ENCODE results near the gene ZNF555.
"Not testable (repeated sequence)": the region's sequence is repeated elsewhere in the genome, so short reads cannot be mapped to it uniquely, and the experiment has no call there.

The ZNF555 gene

DNA sequence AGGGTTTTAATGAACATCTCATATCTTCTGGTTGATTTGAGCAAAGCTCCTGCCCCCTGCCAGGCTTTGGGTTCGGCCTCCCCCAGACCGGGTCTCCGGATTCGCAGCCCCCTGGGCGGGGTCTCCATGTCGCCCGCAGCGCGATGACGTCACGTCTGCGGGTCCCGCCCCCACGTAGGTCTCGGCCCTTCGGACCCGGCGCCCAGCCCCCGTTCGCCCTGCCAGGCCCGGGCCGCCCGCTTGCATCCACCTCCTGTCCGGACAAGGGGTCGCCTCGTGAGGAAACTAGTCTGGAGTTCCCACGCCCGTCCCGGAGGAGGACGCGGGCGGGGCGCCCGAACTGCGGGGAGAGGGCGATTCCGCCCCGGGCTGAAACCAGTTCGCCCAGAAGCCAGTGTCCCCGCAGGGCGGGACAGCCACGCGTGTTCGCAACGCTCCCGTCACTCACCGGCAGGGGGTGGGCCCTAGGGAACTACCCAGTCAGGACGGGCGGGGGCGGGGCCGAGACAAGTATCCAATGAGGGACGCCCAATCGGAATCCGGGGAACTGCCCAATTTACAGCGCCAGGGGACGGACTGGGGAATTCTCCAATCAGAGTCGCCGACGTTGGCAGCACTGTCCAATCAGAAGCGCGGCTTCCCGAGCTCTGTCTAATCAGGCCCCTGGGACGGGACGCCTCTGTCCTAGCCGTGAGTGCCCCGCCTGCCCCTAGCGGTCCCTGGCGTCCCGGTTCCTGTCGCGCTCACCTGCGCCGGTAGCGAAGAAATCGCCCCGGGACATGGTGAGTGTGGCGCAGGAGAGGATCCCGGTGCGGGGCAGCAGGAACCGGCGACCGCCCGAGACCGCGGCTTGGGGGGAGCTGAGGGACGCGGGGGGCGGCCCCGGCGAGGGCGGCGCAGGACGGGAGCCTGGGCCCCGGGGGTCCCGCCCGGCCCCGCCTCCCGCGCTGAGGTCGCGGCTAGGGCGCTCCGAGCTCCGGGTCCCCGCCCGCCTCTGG is at the start of gene ZNF555:
ZNF555 (plus strand) TSS at position 682 of the 998 bp plus-strand sequence; CDS start at position 780, 98 bp downstream.
- peak; percentile 91 for DNase-seq

DNA sequence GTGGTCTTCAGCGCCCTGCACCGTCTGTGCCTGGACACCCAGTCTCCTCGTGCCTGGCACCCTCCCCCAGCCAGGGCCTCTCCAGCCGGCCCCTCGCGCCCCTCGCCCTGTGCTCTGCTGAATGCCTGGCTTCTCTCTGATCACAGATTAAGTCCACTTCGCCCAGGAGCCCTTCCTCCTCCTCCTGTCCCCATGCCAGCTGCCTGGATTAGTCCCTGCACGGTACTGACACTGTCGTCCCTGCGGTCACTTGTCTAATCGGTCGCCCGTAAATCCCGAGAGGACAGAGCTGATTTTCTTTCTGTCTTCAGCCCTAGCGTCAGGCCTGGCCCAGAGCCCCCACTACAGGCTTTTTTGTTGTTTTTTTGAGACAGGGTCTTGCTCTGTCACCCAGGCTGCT is 49.4 kb upstream of the ZNF555 start:
- DNase-seq: no peak

DNA sequence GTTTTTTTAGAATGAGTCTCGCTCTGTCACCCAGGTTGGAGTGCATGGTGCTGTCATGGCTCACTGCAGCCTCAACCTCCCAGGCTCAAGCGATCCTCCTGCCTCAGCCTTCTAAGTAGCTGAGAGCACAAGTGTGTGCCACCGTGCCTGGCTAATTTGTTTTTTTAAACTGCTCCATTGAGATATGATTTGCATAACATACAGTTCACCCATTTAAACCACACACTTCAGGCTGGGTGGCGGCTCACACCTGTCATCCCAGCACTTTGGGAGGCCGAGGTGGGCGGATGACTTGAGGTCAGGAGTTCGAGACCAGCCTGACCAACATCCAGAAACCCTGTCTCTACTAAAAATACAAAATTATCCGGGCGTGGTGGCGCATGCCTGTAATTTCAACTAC is 48.6 kb upstream of the ZNF555 start:
- DNase-seq: not testable (repeated sequence)

DNA sequence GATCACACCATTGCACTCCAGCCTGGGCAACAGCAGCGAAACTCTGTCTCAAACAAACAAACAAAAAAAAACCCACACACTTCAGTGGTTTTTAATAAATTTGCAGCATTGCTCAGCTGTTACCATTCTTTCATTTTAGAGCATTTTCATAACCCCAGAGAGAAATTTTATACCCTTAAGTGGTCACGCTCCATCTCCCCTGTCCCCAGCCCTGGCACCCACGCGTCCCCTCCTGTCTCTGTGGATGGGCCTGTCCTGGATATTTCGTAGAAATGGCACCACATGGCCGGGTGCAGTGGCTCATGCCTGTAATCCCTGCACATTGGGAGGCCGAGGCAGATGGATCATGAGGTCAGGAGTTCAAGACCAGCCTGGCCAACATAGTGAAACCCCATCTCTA is 48.1 kb upstream of the ZNF555 start:
- no peak for DNase-seq

DNA sequence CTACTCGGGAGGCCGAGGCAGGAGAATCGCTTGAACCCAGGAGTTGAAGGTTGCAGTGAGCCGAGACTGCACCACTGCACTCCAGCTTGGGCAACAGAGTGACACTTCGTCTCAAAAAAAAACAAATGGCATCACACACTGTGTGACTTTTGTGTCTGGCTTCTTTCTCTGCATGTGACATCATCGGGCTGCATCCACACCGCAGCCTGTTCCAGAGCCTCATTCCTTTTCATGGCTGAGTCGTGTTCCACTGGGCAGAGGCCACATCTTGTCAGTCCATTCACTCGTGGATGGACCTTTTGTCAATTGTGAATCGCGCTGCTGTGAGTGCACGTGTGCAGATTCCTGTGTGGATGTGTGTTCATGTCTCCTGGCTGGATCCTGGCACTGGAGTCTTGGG is 47.7 kb upstream of the ZNF555 start:
- no peak for DNase-seq

DNA sequence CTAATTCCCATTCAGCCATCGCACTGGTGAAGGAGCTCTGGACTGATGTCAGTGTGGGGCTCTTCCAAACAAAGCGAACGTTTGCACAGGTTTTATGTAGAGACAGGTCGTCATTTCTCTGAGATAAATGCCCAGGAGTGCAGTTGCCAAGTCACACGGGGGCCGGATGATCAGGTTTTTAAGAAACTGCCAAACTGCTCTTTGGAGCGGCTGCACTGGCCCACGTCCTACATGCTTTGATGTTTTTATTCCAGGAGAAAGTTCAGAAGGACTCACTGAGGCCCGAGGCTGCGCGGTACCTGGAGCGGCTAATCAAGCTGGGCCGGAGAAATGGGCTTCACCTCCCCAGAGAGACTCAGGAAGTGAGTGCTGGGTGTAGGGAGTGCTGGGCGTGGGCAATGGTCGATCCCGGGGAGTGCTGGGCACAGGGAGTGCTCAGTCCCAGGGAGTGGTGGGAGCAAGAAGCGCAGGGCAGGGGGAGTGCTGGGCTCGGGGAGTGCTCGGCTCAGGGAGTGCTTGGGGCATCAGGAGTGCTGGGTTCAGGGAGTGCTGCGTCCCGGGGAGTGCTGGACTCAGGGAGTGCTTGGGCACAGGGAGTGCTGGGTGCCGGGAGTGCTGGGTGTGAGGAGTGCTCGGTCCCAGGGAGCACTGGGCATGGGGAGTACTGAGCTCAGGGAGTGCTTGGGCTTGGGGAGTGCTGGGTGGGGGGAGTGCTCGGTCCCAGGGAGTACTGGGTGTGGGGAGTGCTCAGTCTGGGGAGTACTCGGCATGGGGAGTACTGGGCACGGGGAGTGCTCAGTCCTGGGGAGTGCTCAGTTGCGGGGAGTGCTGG is 45.2 kb upstream of the ZNF555 start:
- DNase-seq: no peak

DNA sequence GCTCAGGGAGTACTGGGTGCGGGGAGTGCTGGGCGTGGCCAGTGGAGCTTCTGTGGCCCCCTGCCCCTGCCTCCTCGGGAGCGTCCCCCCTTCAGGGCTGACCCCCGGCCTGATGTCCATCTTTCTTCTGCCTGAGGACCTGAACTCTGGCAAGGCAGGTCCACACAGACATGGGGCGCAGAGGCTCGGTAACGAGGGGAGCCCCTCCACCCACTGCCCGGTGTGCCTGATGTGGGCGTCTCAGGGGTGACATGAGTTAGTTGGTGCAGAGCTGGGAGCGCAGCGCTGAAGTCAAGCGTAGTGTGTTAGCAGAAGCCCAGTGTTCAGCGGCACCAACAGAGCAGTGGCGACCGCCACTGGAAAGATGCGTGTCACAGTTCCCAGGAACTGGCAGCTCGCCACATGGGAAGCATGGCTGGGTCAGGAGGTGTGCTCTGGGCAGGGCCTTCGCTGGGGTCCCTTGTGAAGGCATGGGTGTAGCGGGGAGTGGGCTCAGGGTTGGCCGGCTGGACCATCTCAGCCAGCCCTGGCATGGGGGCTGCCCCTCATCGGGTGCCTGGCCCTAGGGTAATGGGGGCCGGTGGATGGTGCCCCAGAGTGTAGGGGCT is 44.5 kb upstream of the ZNF555 start:
- DNase-seq: no peak

DNA sequence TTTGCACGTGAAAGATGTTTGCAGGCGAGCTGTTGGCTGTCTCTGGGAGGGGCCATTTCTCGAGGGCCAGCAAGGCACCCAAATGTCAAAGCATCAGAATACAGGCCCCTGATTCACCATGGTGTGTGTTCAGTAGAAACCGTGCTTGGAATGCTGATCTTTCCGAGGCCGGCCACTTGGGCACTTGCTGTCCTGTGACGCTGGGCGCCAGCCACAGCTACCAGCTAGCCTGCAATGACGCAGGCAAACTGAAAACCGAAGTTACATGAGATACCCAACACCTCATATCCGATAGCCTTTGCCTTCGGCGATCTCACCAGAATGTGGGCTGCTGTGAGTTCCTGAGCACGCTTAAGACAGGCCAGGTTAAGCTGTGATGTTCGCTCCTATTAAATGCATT is 44.0 kb upstream of the ZNF555 start:
- no peak for DNase-seq

DNA sequence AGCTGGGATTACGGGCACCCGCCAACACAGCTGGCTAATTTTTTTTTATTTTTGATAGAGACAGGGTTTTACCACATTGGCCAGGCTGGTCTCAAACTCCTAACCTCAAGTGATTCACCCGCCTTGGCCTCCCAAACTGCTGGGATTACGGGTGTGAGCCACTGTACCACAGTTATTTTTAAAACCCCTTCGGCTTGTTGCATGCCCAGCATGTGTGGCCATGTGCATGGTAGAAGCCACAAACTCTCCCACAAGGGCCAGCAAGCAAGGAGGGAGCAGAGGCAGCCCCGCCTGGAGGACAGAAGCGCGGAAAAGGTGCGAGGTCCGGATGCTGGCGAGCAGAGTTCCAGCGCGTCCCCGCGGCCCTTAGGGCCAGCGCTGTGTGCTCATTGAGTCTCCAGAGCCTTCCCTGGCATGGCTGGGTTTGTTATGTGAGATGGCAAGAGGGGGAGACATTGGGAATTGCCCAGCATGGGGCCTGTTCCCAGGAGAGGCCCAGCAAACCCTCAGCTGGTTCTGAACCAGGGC is 43.1 kb upstream of the ZNF555 start:
- no peak for DNase-seq

DNA sequence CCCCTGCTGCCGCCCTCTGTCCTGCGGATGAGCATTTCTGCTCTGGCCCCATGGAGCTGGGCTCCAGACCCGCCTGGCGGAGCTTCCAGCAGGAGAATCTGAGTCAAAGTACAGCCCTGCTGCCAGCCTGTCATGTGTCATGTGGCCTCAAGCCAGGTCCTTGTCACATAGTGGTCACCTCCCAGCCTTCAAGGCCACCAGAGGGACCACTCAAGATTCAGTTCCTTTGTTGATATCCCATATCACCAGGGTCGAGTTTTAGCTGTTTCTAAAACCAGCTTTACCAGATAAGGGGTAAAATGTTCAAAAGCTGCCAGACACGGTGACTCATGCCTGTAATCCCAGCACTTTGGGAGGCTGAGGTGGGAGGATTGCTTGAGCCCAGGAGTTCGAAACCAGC is 42.5 kb upstream of the ZNF555 start:
- DNase-seq: no peak

DNA sequence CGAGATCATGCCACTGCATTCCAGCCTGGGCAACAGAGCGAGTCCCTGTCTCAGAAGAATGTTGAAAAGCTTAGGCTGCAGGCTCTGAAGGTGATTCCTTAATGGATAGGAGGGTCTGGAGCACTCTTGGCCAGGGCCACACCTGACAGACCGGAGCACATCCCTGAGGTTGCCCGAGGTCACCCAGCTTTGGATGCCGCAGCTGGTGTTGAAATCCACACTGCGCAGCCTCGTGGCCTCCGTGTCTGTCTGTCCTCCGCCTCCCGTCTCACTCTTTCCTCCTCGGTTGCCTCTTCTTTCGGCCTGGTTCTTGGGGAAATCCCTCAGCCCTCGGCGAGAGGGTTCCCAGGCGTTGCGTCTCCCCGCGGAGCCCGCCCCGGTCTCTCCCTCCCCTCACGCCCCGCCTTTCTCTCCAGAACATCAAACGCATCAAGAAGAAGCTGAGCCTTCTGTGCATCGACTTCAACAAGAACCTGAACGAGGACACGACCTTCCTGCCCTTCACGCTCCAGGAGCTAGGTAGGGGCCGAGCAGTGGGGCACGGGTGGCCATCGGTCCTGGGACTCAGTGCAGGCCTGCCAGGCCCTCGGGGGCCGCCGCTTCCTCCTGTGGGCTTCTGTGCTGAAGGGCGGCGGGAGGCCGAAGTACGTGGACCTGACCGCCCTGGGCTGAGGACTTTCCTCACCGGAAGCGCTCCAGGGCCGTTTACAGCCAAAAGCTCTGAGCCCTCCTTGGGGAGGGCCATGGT is 41.8 kb upstream of the ZNF555 start:
- DNase-seq: no peak

DNA sequence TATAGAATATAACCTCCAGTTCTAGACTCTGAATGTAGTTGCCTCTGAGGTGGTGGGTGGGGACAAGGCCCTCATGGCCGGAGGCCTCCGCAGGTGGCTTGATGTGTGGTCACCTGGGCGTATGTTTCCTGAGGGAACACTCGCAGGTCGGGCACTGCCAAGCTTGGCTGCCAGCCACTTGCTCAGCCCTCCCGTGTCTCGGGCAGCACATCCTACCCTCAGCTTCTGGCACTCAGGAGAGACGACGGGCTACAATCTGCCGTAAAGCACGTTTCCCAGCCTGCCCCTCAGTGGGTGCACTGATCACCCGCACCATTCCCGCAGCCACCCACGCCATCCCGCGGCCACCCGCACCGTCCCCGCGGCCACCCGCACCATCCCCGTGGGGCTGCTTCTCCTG is 40.8 kb upstream of the ZNF555 start:
- DNase-seq: no peak

DNA sequence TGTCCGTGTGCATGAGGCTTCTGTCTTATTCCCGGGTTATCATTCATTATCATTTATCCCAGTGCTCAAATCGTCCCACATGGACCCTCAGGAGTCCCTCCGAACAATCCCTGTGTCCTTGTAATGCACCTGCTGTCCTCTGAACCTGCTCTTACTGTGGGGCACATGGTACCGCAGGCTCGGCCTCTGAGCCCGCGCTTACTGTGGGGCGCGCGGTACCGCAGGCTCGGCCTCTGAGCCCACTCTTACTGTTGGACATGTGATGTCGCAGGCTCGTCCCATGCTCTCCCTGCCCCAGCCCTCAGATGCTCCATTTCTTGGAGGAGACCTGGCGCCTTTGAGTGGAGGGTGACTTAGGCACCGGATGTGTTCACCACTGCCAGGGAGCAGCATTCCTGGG is 38.4 kb upstream of the ZNF555 start:
- no peak for DNase-seq

DNA sequence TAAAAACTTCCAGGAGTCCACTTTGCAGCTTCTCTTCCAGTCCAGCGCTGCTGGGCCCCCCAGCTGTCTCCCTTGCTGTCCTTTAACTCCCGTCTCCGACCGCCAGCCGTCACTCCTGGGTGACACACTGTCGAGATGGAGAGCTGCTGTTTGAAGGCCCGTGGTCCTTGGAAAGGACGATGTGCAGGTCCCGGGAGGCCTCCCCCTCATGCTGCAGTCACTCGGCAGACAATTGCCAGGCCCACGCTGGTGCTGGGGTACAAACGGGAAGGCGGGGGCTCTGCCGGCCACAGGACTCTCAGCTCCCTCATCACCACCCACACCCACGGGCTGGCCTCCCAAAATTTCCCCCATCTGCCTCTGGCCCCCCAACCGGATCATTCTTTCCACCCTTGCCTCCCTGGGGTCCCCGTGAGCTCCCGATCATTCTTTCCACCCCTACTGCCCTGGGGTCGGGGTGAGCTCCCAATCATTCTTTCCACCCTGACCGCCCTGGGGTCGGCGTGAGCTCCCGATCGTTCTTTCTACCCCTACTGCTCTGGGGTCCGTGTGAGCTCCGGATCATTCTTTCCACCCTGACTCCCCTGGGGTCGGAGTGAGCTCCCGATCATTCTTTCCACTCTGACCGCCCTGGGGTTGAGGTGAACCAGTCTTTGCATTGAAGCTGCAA is 37.7 kb upstream of the ZNF555 start:
- no peak for DNase-seq

DNA sequence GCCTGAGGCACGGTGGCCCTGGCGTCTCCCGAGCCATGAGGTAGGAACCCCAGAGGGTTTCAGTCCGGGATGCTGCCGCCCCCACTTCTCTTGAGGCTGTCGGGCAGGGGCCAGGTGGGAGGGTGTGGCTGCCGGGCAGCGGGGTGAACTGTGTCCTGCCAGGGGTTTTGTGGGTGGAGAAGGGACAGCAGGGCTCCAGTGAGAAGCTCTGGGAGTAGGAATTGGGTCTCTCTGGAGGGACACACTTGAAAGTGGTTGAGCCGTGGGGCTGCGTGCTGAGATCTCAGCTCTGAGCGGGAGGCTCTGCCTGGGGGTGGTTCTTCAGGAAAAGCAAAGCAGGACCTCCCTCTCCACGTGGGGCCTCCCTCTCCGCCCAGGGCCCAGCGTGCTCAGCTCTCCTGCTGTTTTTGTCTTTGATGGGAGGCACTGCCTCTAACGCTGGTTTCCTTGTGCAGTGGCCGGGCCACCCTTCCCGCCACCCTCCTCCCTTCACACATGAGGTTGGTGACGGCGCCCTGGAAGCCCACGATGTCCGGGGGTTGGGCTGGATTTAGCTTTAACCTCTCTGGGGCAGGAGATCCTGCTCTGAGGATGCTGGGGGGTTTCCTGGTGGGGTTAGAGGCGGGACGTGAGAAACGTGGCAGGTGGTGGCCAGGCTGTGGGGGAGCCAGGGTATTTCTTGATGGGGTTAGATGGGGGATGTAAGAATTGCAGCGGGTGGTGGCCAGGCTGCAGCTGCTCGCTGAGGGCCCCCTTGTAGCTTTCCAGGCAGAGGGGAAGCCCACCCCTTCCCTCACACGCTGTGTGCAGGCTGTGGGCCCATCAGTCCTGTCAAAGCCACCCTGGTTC is 36.9 kb upstream of the ZNF555 start:
- DNase-seq: no peak

DNA sequence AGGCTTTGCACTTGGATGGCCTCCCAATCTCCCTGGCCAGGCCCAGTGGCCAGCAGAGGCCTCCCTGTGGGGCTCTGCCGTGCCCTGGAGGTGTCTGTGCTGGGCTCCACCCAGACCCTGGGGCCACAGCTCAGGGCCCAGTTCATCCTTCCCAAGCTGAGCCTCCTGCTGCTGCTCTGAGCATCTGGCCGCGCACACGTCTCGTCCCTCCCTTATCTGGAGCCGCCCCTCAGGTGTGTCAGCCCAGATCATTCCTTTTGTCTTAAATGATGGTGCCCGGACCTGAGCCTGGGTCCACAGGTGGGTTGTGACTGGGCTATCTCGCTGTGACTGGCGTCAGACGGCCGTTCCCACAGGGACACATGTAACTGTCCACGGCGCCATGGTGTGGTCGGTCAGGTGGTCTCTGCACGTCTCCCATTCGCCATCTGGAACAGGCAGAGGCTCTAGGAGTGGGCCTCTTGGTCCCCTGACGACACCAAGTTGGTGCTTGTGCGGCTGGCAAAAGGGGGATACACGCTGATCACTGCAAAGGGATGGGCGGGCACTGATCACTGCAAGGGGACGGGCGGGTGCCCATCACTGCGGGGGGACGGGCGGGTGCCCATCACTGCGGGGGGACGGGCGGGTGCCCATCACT is 35.9 kb upstream of the ZNF555 start:
- no peak for DNase-seq

DNA sequence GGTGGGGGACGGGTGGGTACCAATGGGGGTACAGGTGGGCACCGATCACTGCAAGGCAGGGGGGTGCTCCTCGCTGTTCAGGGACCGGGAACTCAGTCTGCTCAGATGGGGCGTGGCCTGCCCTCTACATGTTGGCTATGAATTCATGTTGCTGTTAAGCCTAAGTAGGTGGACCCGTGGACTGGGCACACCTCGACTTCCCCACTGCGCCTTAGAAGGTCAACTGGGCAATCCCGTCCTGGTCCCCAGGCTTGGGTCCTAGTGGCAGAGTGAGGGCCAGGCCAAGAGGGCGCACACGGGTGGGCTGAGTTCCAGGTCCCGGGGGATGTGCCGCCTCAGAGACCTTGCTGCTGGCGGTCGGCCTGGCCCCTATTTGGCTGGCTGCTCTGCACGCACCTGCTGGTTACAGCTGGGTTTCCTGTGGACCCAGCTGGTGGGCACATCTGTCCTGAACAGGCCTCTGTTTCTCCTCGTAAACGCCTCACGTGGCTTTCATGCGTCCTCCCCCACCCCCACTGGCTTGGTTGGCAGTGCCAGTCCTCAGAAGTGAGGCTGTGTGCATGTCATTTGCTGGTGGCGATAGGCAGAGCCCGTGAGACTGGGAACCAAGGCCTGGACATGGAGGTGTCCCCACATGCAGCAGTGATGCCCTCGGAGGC is 35.2 kb upstream of the ZNF555 start:
- DNase-seq: no peak

DNA sequence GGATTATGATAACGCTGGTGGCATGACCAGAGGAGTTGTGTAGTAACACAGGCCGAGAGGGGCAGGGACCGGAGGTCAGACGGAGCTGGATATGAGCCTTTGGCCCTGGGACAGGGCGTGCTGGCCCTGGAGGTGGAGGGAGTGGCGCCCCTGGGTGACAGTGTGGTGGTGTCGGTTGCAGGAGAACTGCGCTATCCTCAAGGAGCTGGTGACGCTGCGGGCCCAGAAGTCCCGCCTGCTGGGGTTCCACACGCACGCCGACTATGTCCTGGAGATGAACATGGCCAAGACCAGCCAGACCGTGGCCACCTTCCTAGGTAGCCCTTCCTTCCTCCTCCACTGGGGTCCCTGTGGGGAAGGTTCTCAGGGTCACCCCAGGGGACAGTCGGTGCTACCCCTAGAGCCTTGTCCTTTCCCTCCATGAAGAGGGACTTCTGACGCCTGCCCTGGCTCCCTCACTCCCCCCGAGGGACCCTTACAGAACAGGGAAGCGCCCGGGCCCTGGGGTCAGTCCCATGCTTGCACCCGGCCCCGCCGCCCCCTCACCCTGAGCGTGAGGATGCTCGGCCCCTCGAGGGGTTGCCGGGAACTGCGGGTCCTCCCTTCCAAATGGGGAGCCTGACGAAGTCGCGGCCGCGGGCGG is 34.4 kb upstream of the ZNF555 start:
- no peak for DNase-seq

All from NCI-H526 treated with DMSO at 0.1 percent for 48 hours (cell line).